PC-3 (cell line): ENCODE data around the gene ECEL1. TPM values are rescaled to one million over a fixed set of nuclear protein-coding genes. Genes with fewer than 3 reads are reported as not detected.

Source experiments
- ATAC-seq: fragments of 200-7000 bp; cut with Tn5 transposase; 2 replicates; pipeline ENCODE4 v1.9.1; 2020; ENCODE audit warnings: mild to moderate bottlenecking, moderate library complexity
- BruUV-seq: library from RNA; stranded (reverse); fragments of 400-500 nt; replicated peaks from 2 replicates; lab custom pipeline; 2021; lab: Mats Ljungman, UMichigan
- CTCF ChIA-PET: fragments of 300-600 bp; sonication (Branson Sonifier 250); formaldehyde crosslinking; loops from one replicate; lab custom pipeline; 2022; ENCODE audit warnings: antibody characterized with exemption; lab: Charles Lee
- POLR2A ChIA-PET: fragments of 300-600 bp; sonication (Branson Sonifier 250); formaldehyde crosslinking; loops from one replicate; lab custom pipeline; 2022; ENCODE audit warnings: antibody characterized with exemption; ENCODE audit not compliant: unreplicated experiment; lab: Charles Lee
- DNase-seq: peaks from one replicate; pipeline ENCODE4 v3.0.0-alpha.2; 2015
- H2AFZ ChIP-seq: fragments of 300-600 bp; sonication (generic); 2 replicates; pipeline ENCODE4 v1.6.0; 2016; ENCODE audit warnings: antibody characterized with exemption, low read length
- H3F3A ChIP-seq: fragments of 300-600 bp; sonication (generic); one replicate; pipeline ENCODE4 v1.6.0; 2017; ENCODE audit warnings: antibody characterized with exemption, low read length, control low read depth, mild to moderate bottlenecking; ENCODE audit not compliant: unreplicated experiment
- H3K27ac ChIP-seq: fragments of 300-600 bp; sonication (generic); 2 replicates; pipeline ENCODE4 v1.5.1; 2016; ENCODE audit warnings: mild to moderate bottlenecking, low read length
- H3K27me3 ChIP-seq: fragments of 300-600 bp; sonication (generic); 2 replicates; pipeline ENCODE4 v1.6.1; 2016; ENCODE audit warnings: low read length, mixed read lengths
- H3K36me3 ChIP-seq: fragments of 300-600 bp; sonication (generic); 2 replicates; pipeline ENCODE4 v1.6.1; 2016; ENCODE audit warnings: low read depth, mixed run types, low read length, mixed read lengths
- H3K4me1 ChIP-seq: fragments of 300-600 bp; sonication (generic); 2 replicates; pipeline ENCODE4 v1.5.1; 2016; ENCODE audit warnings: low read length; ENCODE audit not compliant: insufficient read depth
- H3K4me2 ChIP-seq: fragments of 300-600 bp; sonication (generic); 2 replicates; pipeline ENCODE4 v1.6.0; 2016; ENCODE audit warnings: low read length
- H3K4me3 ChIP-seq: fragments of 300-600 bp; sonication (generic); 2 replicates; pipeline ENCODE4 v1.5.1; 2016; ENCODE audit warnings: mild to moderate bottlenecking, low read length, mixed read lengths
- H3K79me2 ChIP-seq: fragments of 300-600 bp; sonication (generic); 2 replicates; pipeline ENCODE4 v1.6.1; 2017; ENCODE audit warnings: low read length, mixed read lengths
- H3K9ac ChIP-seq: fragments of 300-600 bp; sonication (generic); 2 replicates; pipeline ENCODE4 v1.6.0; 2016; ENCODE audit warnings: mild to moderate bottlenecking, low read length
- H3K9me2 ChIP-seq: fragments of 300-600 bp; sonication (generic); replicated peaks from 2 replicates; pipeline ENCODE4 v1.6.1; 2016; ENCODE audit warnings: mixed run types, low read length, mixed read lengths
- H3K9me3 ChIP-seq: fragments of 300-600 bp; sonication (generic); 2 replicates; pipeline ENCODE4 v1.6.1; 2016; ENCODE audit warnings: low read length, mixed read lengths
- H4K20me1 ChIP-seq: fragments of 300-600 bp; sonication (generic); 2 replicates; pipeline ENCODE4 v1.6.1; 2016; ENCODE audit warnings: low read length, mixed read lengths
- EZH2 ChIP-seq: fragments of 300-600 bp; sonication (generic); IDR thresholded peaks from one replicate; pipeline ENCODE4 v1.6.1; 2017; ENCODE audit warnings: antibody characterized with exemption, mild to moderate bottlenecking, low read length; ENCODE audit not compliant: unreplicated experiment
- EZH2phosphoT487 ChIP-seq: fragments of 300-600 bp; sonication (generic); IDR thresholded peaks from 2 replicates; pipeline ENCODE4 v1.6.1; 2018; ENCODE audit warnings: mild to moderate bottlenecking, antibody characterized with exemption, low read length, borderline replicate concordance
- intact Hi-C: fragments of 100-400 bp; cut with micrococcal nuclease; formaldehyde crosslinking; loops from 2 replicates; pipeline ENCODE4 v1.9.0; 2023
- total RNA-seq: library from RNA; depleted of rRNA; stranded (reverse); fragments of >200 nt; gene quantifications from 2 replicates; pipeline ENCODE4 v1.2.3, GENCODE V29; 2014
- TF ChIP-seq, protein P1 (sequence below): fragments of 300-600 bp; sonication (generic); conservative IDR thresholded peaks from 2 replicates; pipeline ENCODE4 v1.5.1; 2017; ENCODE audit warnings: antibody characterized with exemption, low read depth, mild to moderate bottlenecking, low read length

The ECEL1 gene
- total RNA-seq, 1 experiment from 2014 or later: not detected

- DNase-seq (no peak), ATAC-seq (no peak)
- CTCF ChIA-PET: no interaction called here
- Histone ChIP-seq H3K27ac (no peak overlapping the region), H3K4me1 (no peaks in the 10 kb centered on the region), H3K9ac (no peak overlapping the region), H3K9me2 (no peaks in the 10 kb centered on the region), H3K9me3 (no peaks in the 10 kb centered on the region), H4K20me1 (no peaks in the 10 kb centered on the region), H3K4me3 (no peak overlapping the region), H3K36me3 (no peaks in the 10 kb centered on the region), H3K27me3 (peaks cover 23% of the 10 kb centered on the region), H3K79me2 (no peaks in the 10 kb centered on the region), H2AFZ (no peak overlapping the region), H3K4me2 (no peak overlapping the region), H3F3A (no peaks in the 10 kb centered on the region)
- POLR2A ChIA-PET: no interaction called here
- no peak for TF ChIP-seq EZH2phosphoT487
- TF ChIP-seq EZH2: no peak
- TF ChIP-seq, protein P1, sequence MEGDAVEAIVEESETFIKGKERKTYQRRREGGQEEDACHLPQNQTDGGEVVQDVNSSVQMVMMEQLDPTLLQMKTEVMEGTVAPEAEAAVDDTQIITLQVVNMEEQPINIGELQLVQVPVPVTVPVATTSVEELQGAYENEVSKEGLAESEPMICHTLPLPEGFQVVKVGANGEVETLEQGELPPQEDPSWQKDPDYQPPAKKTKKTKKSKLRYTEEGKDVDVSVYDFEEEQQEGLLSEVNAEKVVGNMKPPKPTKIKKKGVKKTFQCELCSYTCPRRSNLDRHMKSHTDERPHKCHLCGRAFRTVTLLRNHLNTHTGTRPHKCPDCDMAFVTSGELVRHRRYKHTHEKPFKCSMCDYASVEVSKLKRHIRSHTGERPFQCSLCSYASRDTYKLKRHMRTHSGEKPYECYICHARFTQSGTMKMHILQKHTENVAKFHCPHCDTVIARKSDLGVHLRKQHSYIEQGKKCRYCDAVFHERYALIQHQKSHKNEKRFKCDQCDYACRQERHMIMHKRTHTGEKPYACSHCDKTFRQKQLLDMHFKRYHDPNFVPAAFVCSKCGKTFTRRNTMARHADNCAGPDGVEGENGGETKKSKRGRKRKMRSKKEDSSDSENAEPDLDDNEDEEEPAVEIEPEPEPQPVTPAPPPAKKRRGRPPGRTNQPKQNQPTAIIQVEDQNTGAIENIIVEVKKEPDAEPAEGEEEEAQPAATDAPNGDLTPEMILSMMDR: no peak
- intact Hi-C loops: no loop called here
- no TSS peak for BruUV-seq
These were observed 19.1 kb upstream of the ECEL1 start for GRCh38 chr2:232506709-232507108.

GRCh38 chr2:232505856-232506255 lies 18.2 kb upstream of the ECEL1 start:
- Histone ChIP-seq H3F3A (no peaks in the 10 kb centered on the region), H3K4me3 (no peak overlapping the region), H3K4me1 (no peaks in the 10 kb centered on the region), H3K27me3 (peaks cover 23% of the 10 kb centered on the region), H3K9ac (no peak overlapping the region), H3K4me2 (no peak overlapping the region), H4K20me1 (no peaks in the 10 kb centered on the region), H3K36me3 (no peaks in the 10 kb centered on the region), H3K9me2 (no peaks in the 10 kb centered on the region), H3K27ac (no peak overlapping the region), H3K9me3 (no peaks in the 10 kb centered on the region), H3K79me2 (no peaks in the 10 kb centered on the region), H2AFZ (no peak overlapping the region)
- no peak for DNase-seq
- no peak for ATAC-seq
- intact Hi-C loops: no loop called here
- BruUV-seq: no TSS peak
- TF ChIP-seq, protein P1: no peak
- TF ChIP-seq EZH2phosphoT487 (no peak), EZH2 (no peak)
- ChIA-PET POLR2A (no interaction called here), CTCF (no interaction called here)

- H3K79me2 ChIP-seq: no peaks in the 10 kb centered on the region
- TF ChIP-seq EZH2: no peak
- TF ChIP-seq EZH2phosphoT487: no peak
- TF ChIP-seq, protein P1: no peak
- no TSS peak for BruUV-seq
- H3F3A ChIP-seq: no peaks in the 10 kb centered on the region
- no peaks in the 10 kb centered on the region for H3K9me3 ChIP-seq
- peaks cover 23% of the 10 kb centered on the region for H3K27me3 ChIP-seq
- H3K27ac ChIP-seq: no peak overlapping the region
- no peak overlapping the region for H3K4me3 ChIP-seq
- ChIA-PET CTCF (no interaction called here), POLR2A (no interaction called here)
- H3K9ac ChIP-seq: no peak overlapping the region
- H3K9me2 ChIP-seq: no peaks in the 10 kb centered on the region
- DNase-seq: no peak
- H3K4me1 ChIP-seq: no peaks in the 10 kb centered on the region
- no peaks in the 10 kb centered on the region for H4K20me1 ChIP-seq
- no peak overlapping the region for H3K4me2 ChIP-seq
- no peak overlapping the region for H2AFZ ChIP-seq
- no peaks in the 10 kb centered on the region for H3K36me3 ChIP-seq
- intact Hi-C loops: no loop called here
- ATAC-seq: no peak
These were observed 16.8 kb upstream of the ECEL1 start for GRCh38 chr2:232504438-232504837.
